GM19351 (cell line): ENCODE measurements around the gene TMTC1.

Experiments used
- ATAC-seq: cut with Tn5 transposase; IDR thresholded peaks from one replicate; pipeline ENCODE4 v1.9.1; 2021; ENCODE audit warnings: mild to moderate bottlenecking, moderate library complexity; ENCODE audit not compliant: unreplicated experiment

Gene TMTC1

GRCh38 chr12:29622251-29622650, 161.5 kb downstream of the TMTC1 start:
- ATAC-seq, result no peak

- no peak for ATAC-seq
These were observed 163.7 kb downstream of the TMTC1 start for GRCh38 chr12:29620030-29620429.

- no peak for ATAC-seq
These were observed 166.3 kb downstream of the TMTC1 start for GRCh38 chr12:29617407-29617803.

GRCh38 chr12:29616664-29617406, 166.9 kb downstream of the TMTC1 start:
- ATAC-seq, result no peak

- ATAC-seq, result no peak
These were observed 168.9 kb downstream of the TMTC1 start for GRCh38 chr12:29614694-29615325.

- ATAC-seq, result no peak
These were observed 170.8 kb downstream of the TMTC1 start for GRCh38 chr12:29612912-29613311.

GRCh38 chr12:29611906-29612305, 171.8 kb downstream of the TMTC1 start:
- no peak for ATAC-seq

- ATAC-seq, result no peak
These were observed 173.1 kb downstream of the TMTC1 start for GRCh38 chr12:29610473-29611170.

- ATAC-seq, result no peak
These were observed 174.1 kb downstream of the TMTC1 start for GRCh38 chr12:29609431-29610215.

- ATAC-seq, result no peak
These were observed 175.2 kb downstream of the TMTC1 start for GRCh38 chr12:29608581-29608980.

- ATAC-seq, result no peak
These were observed 184.4 kb downstream of the TMTC1 start for GRCh38 chr12:29599381-29599780.

GRCh38 chr12:29595071-29595755, 188.5 kb downstream of the TMTC1 start:
- ATAC-seq, result no peak

- no peak for ATAC-seq
These were observed 190.7 kb downstream of the TMTC1 start for GRCh38 chr12:29593001-29593400.

GRCh38 chr12:29591140-29592020, 192.4 kb downstream of the TMTC1 start:
- no peak for ATAC-seq

GRCh38 chr12:29589851-29590250, 193.9 kb downstream of the TMTC1 start:
- ATAC-seq, result no peak

GRCh38 chr12:29589286-29589820, 194.4 kb downstream of the TMTC1 start:
- ATAC-seq, result no peak

GRCh38 chr12:29582677-29583272, 201.0 kb downstream of the TMTC1 start:
- ATAC-seq, result no peak

GRCh38 chr12:29582146-29582545, 201.6 kb downstream of the TMTC1 start:
- ATAC-seq, result no peak

GRCh38 chr12:29581631-29582030, 202.1 kb downstream of the TMTC1 start:
- no peak for ATAC-seq
